Neural progenitor cell (in vitro differentiated cells): ENCODE results near the gene SLC35B4. TPM values are rescaled to one million over a fixed set of nuclear protein-coding genes. Genes with fewer than 3 reads are reported as not detected.

ENCODE experiments used
- DNase-seq: peaks from one replicate; pipeline ENCODE4 v3.0.0-alpha.2; 2016; ENCODE audit warnings: low spot score
- H2AFZ ChIP-seq: fragments of 200-600 bp; sonication (generic); replicated peaks from 2 replicates; pipeline ENCODE4 v1.6.1; 2016; ENCODE audit warnings: antibody characterized with exemption
- H3F3A ChIP-seq: fragments of 200-600 bp; sonication (generic); 2 replicates; pipeline ENCODE4 v1.6.1; 2016; ENCODE audit warnings: antibody characterized with exemption, low read depth
- H3K27ac ChIP-seq: fragments of 200-600 bp; sonication (generic); 2 replicates; pipeline ENCODE4 v1.5.1; 2016; ENCODE audit warnings: mild to moderate bottlenecking
- H3K27me3 ChIP-seq: fragments of 200-600 bp; sonication (generic); 2 replicates; pipeline ENCODE4 v1.6.1; 2016; ENCODE audit warnings: mild to moderate bottlenecking, moderate library complexity
- H3K36me3 ChIP-seq: fragments of 200-600 bp; sonication (generic); 2 replicates; pipeline ENCODE4 v1.5.1; 2016
- H3K4me1 ChIP-seq: fragments of 200-600 bp; sonication (generic); 2 replicates; pipeline ENCODE4 v1.6.1; 2016; ENCODE audit warnings: mixed run types
- H3K4me2 ChIP-seq: fragments of 200-600 bp; sonication (generic); 2 replicates; pipeline ENCODE4 v1.6.1; 2016
- H3K4me3 ChIP-seq: fragments of 200-600 bp; sonication (generic); 2 replicates; pipeline ENCODE4 v1.5.1; 2016
- H3K79me2 ChIP-seq: fragments of 200-600 bp; sonication (generic); 2 replicates; pipeline ENCODE4 v1.6.1; 2016; ENCODE audit warnings: low read depth
- H3K9ac ChIP-seq: fragments of 200-600 bp; sonication (generic); 2 replicates; pipeline ENCODE4 v1.6.1; 2016
- H3K9me3 ChIP-seq: fragments of 200-600 bp; sonication (generic); 2 replicates; pipeline ENCODE4 v1.5.1; 2016; ENCODE audit warnings: low read depth
- H4K20me1 ChIP-seq: fragments of 200-600 bp; sonication (generic); 2 replicates; pipeline ENCODE4 v1.6.1; 2016; ENCODE audit warnings: low read depth
- H3K27ac Mint-ChIP-seq: 3 replicates; pipeline ENCODE4 v1.8.0; 2021; ENCODE audit warnings: mixed read lengths
- H3K27me3 Mint-ChIP-seq: 2 replicates; pipeline ENCODE4 v1.8.0; 2022; ENCODE audit warnings: low read depth, mild to moderate bottlenecking, inconsistent platforms, moderate library complexity, mixed read lengths; ENCODE audit not compliant: insufficient read depth
- H3K36me3 Mint-ChIP-seq: 3 replicates; pipeline ENCODE4 v1.8.0; 2021; ENCODE audit warnings: mixed read lengths
- H3K4me1 Mint-ChIP-seq: 3 replicates; pipeline ENCODE4 v1.8.0; 2021; ENCODE audit warnings: mixed read lengths
- H3K4me3 Mint-ChIP-seq: 3 replicates; pipeline ENCODE4 v1.8.0; 2021; ENCODE audit warnings: mild to moderate bottlenecking, moderate library complexity, mixed read lengths
- H3K9me3 Mint-ChIP-seq: 3 replicates; pipeline ENCODE4 v1.8.0; 2020; ENCODE audit warnings: mixed read lengths
- CTCF ChIP-seq: fragments of 200-600 bp; sonication (generic); IDR thresholded peaks from 2 replicates; pipeline ENCODE4 v1.5.1; 2017; ENCODE audit warnings: antibody characterized with exemption, mild to moderate bottlenecking
- EZH2 ChIP-seq: fragments of 200-600 bp; sonication (generic); IDR thresholded peaks from 2 replicates; pipeline ENCODE4 v1.6.1; 2017; ENCODE audit warnings: antibody characterized with exemption, mild to moderate bottlenecking, moderate library complexity
- EZH2phosphoT487 ChIP-seq: fragments of 200-600 bp; sonication (generic); IDR thresholded peaks from 2 replicates; pipeline ENCODE4 v1.6.1; 2017; ENCODE audit warnings: antibody characterized with exemption
- total RNA-seq: library from RNA; depleted of rRNA; stranded (reverse); fragments of >200 nt; gene quantifications from 2 replicates; pipeline ENCODE4 v1.2.3, GENCODE V29; 2015; ENCODE audit warnings: low replicate concordance

Gene SLC35B4
- total RNA-seq, 1 donor from 2014 or later: 32.0 TPM

GRCh38 chr7:134318443-134318842 lies 1.7 kb upstream of the SLC35B4 start:
- no peak overlapping the region for H3K4me3 Mint-ChIP-seq
- Histone ChIP-seq H3K9me3 (no peaks in the 10 kb centered on the region), H3K27ac (no peak overlapping the region), H3K27me3 (peaks cover 12% of the 10 kb centered on the region), H3K36me3 (no peaks in the 10 kb centered on the region), H4K20me1 (no peaks in the 10 kb centered on the region), H2AFZ (no peak overlapping the region), H3K4me2 (no peak overlapping the region), H3K4me3 (no peak overlapping the region), H3K9ac (no peak overlapping the region), H3K79me2 (peaks cover 26% of the 10 kb centered on the region), H3F3A (no peaks in the 10 kb centered on the region), H3K4me1 (peaks cover 7% of the 10 kb centered on the region)
- TF ChIP-seq EZH2 (no peak), EZH2phosphoT487 (no peak), CTCF (no peak)
- no peaks in the 10 kb centered on the region for H3K36me3 Mint-ChIP-seq
- no peak for DNase-seq
- H3K27ac Mint-ChIP-seq: no peak overlapping the region
- peaks cover 14% of the 10 kb centered on the region for H3K4me1 Mint-ChIP-seq
- H3K9me3 Mint-ChIP-seq: no peaks in the 10 kb centered on the region
- no peaks in the 10 kb centered on the region for H3K27me3 Mint-ChIP-seq

- Mint-ChIP-seq H3K4me1 (peaks cover 14% of the 10 kb centered on the region), H3K4me3 (peak overlapping the region; percentile 91)
These were observed 704 bp upstream of the SLC35B4 start for GRCh38 chr7:134317434-134317833.

GRCh38 chr7:134315679-134316538 lies 821 bp downstream of the SLC35B4 start:
- no peak overlapping the region for H3K27ac Mint-ChIP-seq
- H3K79me2 ChIP-seq: peaks cover 35% of the 10 kb centered on the region
- peak overlapping the region; percentile 58 for H3K9ac ChIP-seq
- TF ChIP-seq CTCF (no peak), EZH2phosphoT487 (no peak), EZH2 (no peak)
- peak overlapping the region; percentile 89 for H3K4me3 Mint-ChIP-seq
- peaks cover 12% of the 10 kb centered on the region for H3K27me3 ChIP-seq
- peak overlapping the region; percentile 39 for H2AFZ ChIP-seq
- no peak for DNase-seq
- peaks cover 2% of the 10 kb centered on the region for H3K36me3 Mint-ChIP-seq
- H3K4me2 ChIP-seq: peak overlapping the region; percentile 97
- peaks cover 14% of the 10 kb centered on the region for H3K4me1 Mint-ChIP-seq
- H3K4me1 ChIP-seq: peaks cover 7% of the 10 kb centered on the region
- no peaks in the 10 kb centered on the region for H3K36me3 ChIP-seq
- H3K4me3 ChIP-seq: peak overlapping the region; percentile 84
- H3K27ac ChIP-seq: no peak overlapping the region
- H3K9me3 ChIP-seq: no peaks in the 10 kb centered on the region
- H3K9me3 Mint-ChIP-seq: no peaks in the 10 kb centered on the region
- no peaks in the 10 kb centered on the region for H4K20me1 ChIP-seq
- no peaks in the 10 kb centered on the region for H3F3A ChIP-seq
- H3K27me3 Mint-ChIP-seq: no peaks in the 10 kb centered on the region

More at GRCh38 chr7:134317434-134317833, 704 bp upstream of the SLC35B4 start:
- Mint-ChIP-seq H3K27me3 (no peaks in the 10 kb centered on the region), H3K27ac (no peak overlapping the region), H3K9me3 (no peaks in the 10 kb centered on the region), H3K36me3 (no peaks in the 10 kb centered on the region)
- no peak for TF ChIP-seq EZH2
- TF ChIP-seq EZH2phosphoT487: no peak
- TF ChIP-seq CTCF: no peak
- Histone ChIP-seq H3K79me2 (peaks cover 31% of the 10 kb centered on the region), H4K20me1 (no peaks in the 10 kb centered on the region), H3F3A (no peaks in the 10 kb centered on the region), H3K36me3 (no peaks in the 10 kb centered on the region), H3K4me1 (peaks cover 7% of the 10 kb centered on the region), H2AFZ (peak overlapping the region; percentile 77), H3K4me3 (peak overlapping the region; percentile 84), H3K9me3 (no peaks in the 10 kb centered on the region), H3K27ac (no peak overlapping the region), H3K9ac (no peak overlapping the region), H3K4me2 (peak overlapping the region; percentile 74), H3K27me3 (peaks cover 12% of the 10 kb centered on the region)
- DNase-seq: no peak
